ENCODE results near the gene IGF1.

GRCh38 chr12:102486153-102486552 lies 5.8 kb upstream of the IGF1 start:
- no peak for TF ChIP-seq CTCF (conservative IDR thresholded peaks at IDR 0.05; ENCODE audit: low read length)
- TF ChIP-seq EZH2phosphoT487 (IDR thresholded peaks at IDR 0.05; ENCODE audit: borderline replicate concordance): no peak
